ENCODE data around the gene CRHR1.

- no peak for TF ChIP-seq POLR2A (IDR thresholded peaks at IDR 0.05)
- no peak for TF ChIP-seq CTCF (IDR thresholded peaks at IDR 0.05)
Measured at GRCh38 chr17:45863857-45864654, 79.9 kb downstream of the CRHR1 start.
